SK-N-SH (cell line): ENCODE results near the gene POP7.

Source experiments
- CHD2 ChIP-seq: fragments of 150-350 bp; IDR thresholded peaks from 2 replicates; pipeline ENCODE4 v1.6.1; 2018; ENCODE audit warnings: low read length; ENCODE audit not compliant: partially characterized antibody
- CTCF ChIP-seq: fragments of 200-600 bp; sonication (generic); IDR thresholded peaks from 2 replicates; pipeline ENCODE4 v1.6.1; 2017; ENCODE audit warnings: antibody characterized with exemption, mild to moderate bottlenecking, moderate library complexity
- FOXM1 ChIP-seq: IDR thresholded peaks from 2 replicates; pipeline ENCODE4 v1.4.0; 2012; ENCODE audit warnings: low read depth, mild to moderate bottlenecking
- GATA2 ChIP-seq: sonication (generic); formaldehyde crosslinking; IDR thresholded peaks from 2 replicates; pipeline ENCODE4 v1.5.0; 2020; ENCODE audit warnings: mild to moderate bottlenecking, missing genetic modification reagents
- MAX ChIP-seq: IDR thresholded peaks from 2 replicates; pipeline ENCODE4 v1.4.0; 2012; ENCODE audit warnings: low read depth
- NRF1 ChIP-seq: IDR thresholded peaks from 2 replicates; pipeline ENCODE4 v1.6.1; 2012; ENCODE audit warnings: low read depth, mild to moderate bottlenecking, low read length
- POLR2AphosphoS5 ChIP-seq: IDR thresholded peaks from 2 replicates; pipeline ENCODE4 v1.6.1; 2012; ENCODE audit warnings: low read depth, low read length
- SMC3 ChIP-seq: IDR thresholded peaks from 2 replicates; pipeline ENCODE4 v1.6.1; 2012; ENCODE audit warnings: low read depth, low read length, improper control_type of control experiment
- TAF1 ChIP-seq: IDR thresholded peaks from 2 replicates; pipeline ENCODE4 v1.6.1; 2012; ENCODE audit warnings: low read depth, mild to moderate bottlenecking, low read length, moderate library complexity, borderline replicate concordance
- YY1 ChIP-seq: IDR thresholded peaks from 2 replicates; pipeline ENCODE4 v1.4.0; 2012; ENCODE audit warnings: low read depth, mild to moderate bottlenecking

GRCh38 chr7:100675581-100676350 is 30.2 kb upstream of the POP7 start:
- TF ChIP-seq FOXM1 = no peak
- no peak for TF ChIP-seq GATA2
- no peak for TF ChIP-seq YY1
- TF ChIP-seq POLR2AphosphoS5 = no peak; the same call in 1 of the 2 replicates
- no peak for TF ChIP-seq CTCF
- TF ChIP-seq MAX = peak; percentile 39; the same call in 1 of the 2 replicates
- peak; percentile 12; the same call in 1 of the 2 replicates for TF ChIP-seq TAF1
- no peak for TF ChIP-seq NRF1
- no peak for TF ChIP-seq SMC3
- peak; percentile 21 for TF ChIP-seq CHD2
